ENCODE data around the gene FKBP5. TPM values are rescaled to one million over a fixed set of nuclear protein-coding genes. Genes with fewer than 3 reads are reported as not detected.

The FKBP5 gene
- total and polyA plus RNA-seq, 9 of the 15 experiments (the other 6 are each of a cell fraction or from before 2014, with no cell fraction given): 32.7 to 151 (median 75.0) TPM

GRCh38 chr6:35717449-35718374 lies 29.0 kb upstream of the FKBP5 start (continued):
- TF ChIP-seq, protein P1, sequence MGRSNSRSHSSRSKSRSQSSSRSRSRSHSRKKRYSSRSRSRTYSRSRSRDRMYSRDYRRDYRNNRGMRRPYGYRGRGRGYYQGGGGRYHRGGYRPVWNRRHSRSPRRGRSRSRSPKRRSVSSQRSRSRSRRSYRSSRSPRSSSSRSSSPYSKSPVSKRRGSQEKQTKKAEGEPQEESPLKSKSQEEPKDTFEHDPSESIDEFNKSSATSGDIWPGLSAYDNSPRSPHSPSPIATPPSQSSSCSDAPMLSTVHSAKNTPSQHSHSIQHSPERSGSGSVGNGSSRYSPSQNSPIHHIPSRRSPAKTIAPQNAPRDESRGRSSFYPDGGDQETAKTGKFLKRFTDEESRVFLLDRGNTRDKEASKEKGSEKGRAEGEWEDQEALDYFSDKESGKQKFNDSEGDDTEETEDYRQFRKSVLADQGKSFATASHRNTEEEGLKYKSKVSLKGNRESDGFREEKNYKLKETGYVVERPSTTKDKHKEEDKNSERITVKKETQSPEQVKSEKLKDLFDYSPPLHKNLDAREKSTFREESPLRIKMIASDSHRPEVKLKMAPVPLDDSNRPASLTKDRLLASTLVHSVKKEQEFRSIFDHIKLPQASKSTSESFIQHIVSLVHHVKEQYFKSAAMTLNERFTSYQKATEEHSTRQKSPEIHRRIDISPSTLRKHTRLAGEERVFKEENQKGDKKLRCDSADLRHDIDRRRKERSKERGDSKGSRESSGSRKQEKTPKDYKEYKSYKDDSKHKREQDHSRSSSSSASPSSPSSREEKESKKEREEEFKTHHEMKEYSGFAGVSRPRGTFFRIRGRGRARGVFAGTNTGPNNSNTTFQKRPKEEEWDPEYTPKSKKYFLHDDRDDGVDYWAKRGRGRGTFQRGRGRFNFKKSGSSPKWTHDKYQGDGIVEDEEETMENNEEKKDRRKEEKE (IDR thresholded peaks at IDR 0.05; ENCODE audit: borderline replicate concordance in 1 of 2, control insufficient read depth in 1 of 2, low read depth in 2 of 2, low read length in 1 of 2): no peak

- DNase-seq (ENCODE audit: extremely low read depth in 1 of 4, low spot score in 3 of 4) (peak in 1 of 4 experiments; percentile 9), ATAC-seq (no peak), FAIRE-seq (no peak)
- H3K4me3 ChIP-seq: no peak overlapping the region
- H2AFZ ChIP-seq (ENCODE audit: low read depth, low read length): 0 out of 2 replicates have a peak overlapping the region, but pooled peaks have one; percentile 11
- H3K27ac ChIP-seq (ENCODE audit: extremely low read depth, low read depth, low read length): no peak overlapping the region
- no TSS peak for BruUV-seq (replicated peaks)
- H3K36me3 ChIP-seq (ENCODE audit: control insufficient read depth, insufficient read depth, low read length): no peaks in the 10 kb centered on the region
- in situ Hi-C loops (cut with MboI) (no loop called here), intact Hi-C loops (cut with micrococcal nuclease) (no loop called here)
- peak overlapping the region in 1 of 2 experiments; percentile 62; a peak in 1 of 4 replicates for H3K9ac ChIP-seq (ENCODE audit: insufficient read depth in 1 of 2, low read depth in 2 of 2, low read length in 2 of 2)
- 30% methylated on average over 2 of the region's 2 CpGs for WGBS (ENCODE audit: insufficient coverage, low coverage, missing lambda C conversion rate)
- ChIA-PET CTCF (ENCODE audit: low intra/inter-chr PET ratio) (no interaction called here), POLR2A (interaction anchor here (1.0 to 1.3 kb wide), 2 partner anchors 9 to 11 kb away, joined by 4 read pairs; no protein-coding TSS in a partner anchor)
- H3K79me2 ChIP-seq (ENCODE audit: control insufficient read depth, insufficient read depth, low read length): no peaks in the 10 kb centered on the region
- H3K9me3 ChIP-seq (replicated peaks; ENCODE audit: control insufficient read depth, insufficient read depth, low read depth, low read length): no peaks in the 10 kb centered on the region
- H4K20me1 ChIP-seq (replicated peaks; ENCODE audit: control insufficient read depth, insufficient read depth, low read length): no peaks in the 10 kb centered on the region
- 0 out of 5 replicates have a peak, but pooled peaks cover 0 to 4% of the 10 kb centered on the region in 2 experiments for H3K27me3 ChIP-seq (ENCODE audit: control insufficient read depth in 2 of 2, insufficient read depth in 2 of 2, low read length in 2 of 2)
- H3K9me1 ChIP-seq (ENCODE audit: control insufficient read depth, insufficient read depth, low read length): no peaks in the 10 kb centered on the region
- H3K4me2 ChIP-seq (ENCODE audit: insufficient read depth, low read length): no peak overlapping the region
- peaks cover 18 to 22% of the 10 kb centered on the region in 2 experiments; a peak in 4 of 5 replicates for H3K4me1 ChIP-seq (replicated peaks in 1 of 2; ENCODE audit: control insufficient read depth in 2 of 2, insufficient read depth in 2 of 2, low read length in 2 of 2)
- TF ChIP-seq POLR2A (conservative IDR thresholded peaks at IDR 0.05) (no peak), STAT5B (CRISPR knock-in tag; IDR thresholded peaks at IDR 0.05) (no peak), TSC22D4 (tag; IDR thresholded peaks at IDR 0.05) (no peak)
- TF ChIP-seq, protein P2, sequence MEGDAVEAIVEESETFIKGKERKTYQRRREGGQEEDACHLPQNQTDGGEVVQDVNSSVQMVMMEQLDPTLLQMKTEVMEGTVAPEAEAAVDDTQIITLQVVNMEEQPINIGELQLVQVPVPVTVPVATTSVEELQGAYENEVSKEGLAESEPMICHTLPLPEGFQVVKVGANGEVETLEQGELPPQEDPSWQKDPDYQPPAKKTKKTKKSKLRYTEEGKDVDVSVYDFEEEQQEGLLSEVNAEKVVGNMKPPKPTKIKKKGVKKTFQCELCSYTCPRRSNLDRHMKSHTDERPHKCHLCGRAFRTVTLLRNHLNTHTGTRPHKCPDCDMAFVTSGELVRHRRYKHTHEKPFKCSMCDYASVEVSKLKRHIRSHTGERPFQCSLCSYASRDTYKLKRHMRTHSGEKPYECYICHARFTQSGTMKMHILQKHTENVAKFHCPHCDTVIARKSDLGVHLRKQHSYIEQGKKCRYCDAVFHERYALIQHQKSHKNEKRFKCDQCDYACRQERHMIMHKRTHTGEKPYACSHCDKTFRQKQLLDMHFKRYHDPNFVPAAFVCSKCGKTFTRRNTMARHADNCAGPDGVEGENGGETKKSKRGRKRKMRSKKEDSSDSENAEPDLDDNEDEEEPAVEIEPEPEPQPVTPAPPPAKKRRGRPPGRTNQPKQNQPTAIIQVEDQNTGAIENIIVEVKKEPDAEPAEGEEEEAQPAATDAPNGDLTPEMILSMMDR (IDR thresholded peaks at IDR 0.05 in 2 of 3, conservative IDR thresholded peaks at IDR 0.05 in 1 of 3; ENCODE audit: insufficient read depth in 2 of 3, low read depth in 1 of 3, low read length in 3 of 3): no peak
- TF ChIP-seq, protein P3, sequence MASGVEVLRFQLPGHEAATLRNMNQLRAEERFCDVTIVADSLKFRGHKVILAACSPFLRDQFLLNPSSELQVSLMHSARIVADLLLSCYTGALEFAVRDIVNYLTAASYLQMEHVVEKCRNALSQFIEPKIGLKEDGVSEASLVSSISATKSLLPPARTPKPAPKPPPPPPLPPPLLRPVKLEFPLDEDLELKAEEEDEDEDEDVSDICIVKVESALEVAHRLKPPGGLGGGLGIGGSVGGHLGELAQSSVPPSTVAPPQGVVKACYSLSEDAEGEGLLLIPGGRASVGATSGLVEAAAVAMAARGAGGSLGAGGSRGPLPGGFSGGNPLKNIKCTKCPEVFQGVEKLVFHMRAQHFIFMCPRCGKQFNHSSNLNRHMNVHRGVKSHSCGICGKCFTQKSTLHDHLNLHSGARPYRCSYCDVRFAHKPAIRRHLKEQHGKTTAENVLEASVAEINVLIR (CRISPR knock-in tag; IDR thresholded peaks at IDR 0.05): no peak
- TF ChIP-seq, protein P4, sequence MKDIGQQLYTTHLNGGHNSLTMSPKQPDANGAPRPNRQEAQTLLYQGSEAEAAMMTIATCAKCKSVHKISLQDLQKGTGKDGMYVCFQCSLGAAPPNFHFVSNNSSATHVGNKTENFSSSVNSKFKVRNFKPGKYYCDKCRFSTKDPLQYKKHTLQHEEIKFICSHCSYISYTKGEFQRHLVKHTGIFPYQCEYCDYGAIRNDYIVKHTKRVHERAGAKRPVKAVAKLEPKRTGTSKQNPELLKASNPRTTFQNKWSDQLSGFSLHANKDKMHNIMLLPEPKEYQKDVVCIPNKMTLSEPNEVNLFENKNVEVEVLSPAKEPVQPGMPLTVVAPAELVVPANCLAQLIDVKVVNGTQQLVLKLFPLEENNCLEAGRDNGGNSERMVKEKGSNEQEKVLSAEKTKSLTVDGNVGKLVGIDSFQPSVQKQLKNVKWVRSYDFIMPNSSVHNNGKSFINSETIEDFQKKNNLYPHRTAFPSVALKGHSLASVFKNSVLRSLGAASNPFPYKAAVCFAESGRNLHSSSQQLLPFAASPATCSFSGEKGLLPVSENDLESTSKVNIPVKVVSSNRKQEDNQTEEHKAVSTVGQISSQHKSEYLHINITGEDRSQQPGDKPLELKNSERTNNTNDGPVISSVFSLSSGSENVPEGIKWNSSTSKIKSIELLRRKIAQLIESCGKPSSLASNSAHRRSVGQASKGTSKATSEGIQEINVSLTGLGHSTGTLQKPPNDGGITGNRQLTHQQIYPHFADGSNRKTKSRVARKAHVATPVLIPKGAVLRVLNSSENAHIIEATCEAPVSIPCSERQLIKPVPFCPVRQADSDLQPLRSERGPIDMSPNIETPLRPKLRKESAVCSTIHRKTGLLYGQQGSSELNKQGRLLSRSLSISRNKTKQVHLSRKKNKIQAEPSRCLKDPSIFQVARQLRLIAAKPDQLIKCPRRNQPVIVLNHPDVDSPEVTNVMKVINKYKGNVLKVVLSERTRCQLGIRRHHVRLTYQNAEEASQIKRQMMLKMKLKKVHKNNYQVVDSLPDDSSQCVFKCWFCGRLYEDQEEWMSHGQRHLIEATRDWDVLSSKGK (CRISPR knock-in tag; IDR thresholded peaks at IDR 0.05): no peak
Observed at GRCh38 chr6:35716798-35717197, 28.1 kb upstream of the FKBP5 start.
